DND-41 (cell line): Measurements from ENCODE around the gene ACTBL2.

Experiments used
- CTCF ChIP-seq: IDR thresholded peaks from 2 replicates; pipeline ENCODE4 v1.5.1; 2012; ENCODE audit warnings: borderline replicate concordance, low read length, moderate library complexity, mild to moderate bottlenecking; ENCODE audit not compliant: poor library complexity, severe bottlenecking; ENCODE audit errors: extremely low read depth
- EZH2 ChIP-seq: IDR thresholded peaks from 3 replicates; pipeline ENCODE4 v1.6.1; 2012; ENCODE audit warnings: borderline replicate concordance, low read depth, mild to moderate bottlenecking, moderate library complexity, low read length, inconsistent platforms; ENCODE audit not compliant: severe bottlenecking

GRCh38 chr5:57435701-57436134, 46.9 kb downstream of the ACTBL2 start:
- TF ChIP-seq CTCF, result no peak
- TF ChIP-seq EZH2, result no peak
